ENCODE data around the gene CITED2.
"Not testable (repeated sequence)": the region's sequence is repeated elsewhere in the genome, so short reads cannot be mapped to it uniquely, and the experiment has no call there.

CITED2 gene, protein sequence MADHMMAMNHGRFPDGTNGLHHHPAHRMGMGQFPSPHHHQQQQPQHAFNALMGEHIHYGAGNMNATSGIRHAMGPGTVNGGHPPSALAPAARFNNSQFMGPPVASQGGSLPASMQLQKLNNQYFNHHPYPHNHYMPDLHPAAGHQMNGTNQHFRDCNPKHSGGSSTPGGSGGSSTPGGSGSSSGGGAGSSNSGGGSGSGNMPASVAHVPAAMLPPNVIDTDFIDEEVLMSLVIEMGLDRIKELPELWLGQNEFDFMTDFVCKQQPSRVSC

GRCh38 chr6:139374357-139375225 is at the start of gene CITED2:
Gene CITED2 (minus strand): TSS chr6:139374648. CDS start chr6:139373944, 704 bp downstream.
- peak; percentile 19 to 95 (median 84) for DNase-seq

GRCh38 chr6:139423037-139423703 is 48.7 kb upstream of the CITED2 start:
- no peak for DNase-seq

DNA sequence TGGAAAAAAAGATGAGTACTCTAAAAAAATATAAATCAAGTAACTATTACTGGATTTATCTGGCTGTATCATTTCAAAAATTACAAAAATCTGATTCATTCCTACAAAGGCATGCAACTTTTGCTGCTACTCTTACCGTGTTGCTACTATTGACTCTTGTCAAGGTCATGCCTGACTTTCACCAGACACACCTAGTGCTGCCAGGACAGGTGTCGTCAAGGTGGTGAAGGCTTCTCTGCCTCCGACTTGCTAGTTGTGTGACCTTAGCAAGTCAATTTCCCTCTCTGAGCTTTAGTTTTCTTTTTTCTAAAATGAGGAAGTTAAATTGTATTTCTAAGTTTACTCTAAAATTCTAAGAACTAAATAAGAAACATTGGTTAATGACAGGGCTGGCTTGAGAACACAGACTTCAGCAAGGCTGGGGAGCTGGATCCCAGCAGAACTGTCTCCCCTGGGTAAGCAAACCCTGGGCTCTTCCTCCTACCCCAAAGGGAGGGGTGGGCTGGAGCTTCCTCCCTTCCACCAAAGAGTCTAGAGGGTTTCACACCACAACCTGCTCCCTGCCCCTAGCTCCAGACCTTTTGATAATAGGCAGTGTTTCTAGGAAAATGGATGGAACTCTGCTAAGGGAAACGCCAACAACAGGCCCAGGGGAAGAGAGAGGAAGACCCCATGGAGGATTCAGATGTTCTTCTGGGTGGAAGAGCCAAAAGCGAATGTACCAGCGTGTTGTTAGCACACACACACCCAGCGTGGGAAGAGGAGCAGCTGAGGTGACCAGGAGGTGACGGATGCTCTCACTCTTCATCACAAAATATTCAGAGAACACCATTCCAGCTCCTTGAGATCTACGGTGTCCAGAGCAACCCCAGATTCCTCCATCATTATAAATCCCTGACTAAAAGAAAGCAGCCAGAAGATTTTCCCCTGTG is 47.9 kb upstream of the CITED2 start:
- no peak for DNase-seq

- DNase-seq: no peak
Observed at GRCh38 chr6:139418481-139419132, 44.2 kb upstream of the CITED2 start.

GRCh38 chr6:139416146-139416545 is 41.7 kb upstream of the CITED2 start:
- DNase-seq: no peak

- DNase-seq: no peak
Observed at GRCh38 chr6:139415365-139415764, 40.9 kb upstream of the CITED2 start.

- not testable (repeated sequence) for DNase-seq
Observed at GRCh38 chr6:139412103-139412502, 37.7 kb upstream of the CITED2 start.

DNA sequence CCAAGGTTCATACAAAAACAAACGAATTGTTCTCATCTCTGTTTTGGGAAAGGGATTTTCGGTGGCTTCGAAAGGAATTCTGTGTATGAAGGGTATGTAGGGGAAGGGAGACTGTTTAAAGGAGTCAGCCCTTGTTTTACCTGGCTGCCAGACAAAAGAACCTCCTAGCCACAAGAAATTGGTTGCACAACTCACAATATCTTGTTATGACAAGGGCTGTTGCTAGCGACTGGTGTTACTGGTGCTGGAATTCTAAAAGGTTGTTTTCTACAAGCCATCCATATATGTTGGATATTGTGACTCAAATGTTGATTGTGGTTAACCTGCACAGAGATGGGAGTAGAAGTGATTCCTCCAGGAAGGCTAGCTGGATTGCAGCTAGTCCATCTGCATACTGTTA is 34.6 kb upstream of the CITED2 start:
- DNase-seq: no peak

DNA sequence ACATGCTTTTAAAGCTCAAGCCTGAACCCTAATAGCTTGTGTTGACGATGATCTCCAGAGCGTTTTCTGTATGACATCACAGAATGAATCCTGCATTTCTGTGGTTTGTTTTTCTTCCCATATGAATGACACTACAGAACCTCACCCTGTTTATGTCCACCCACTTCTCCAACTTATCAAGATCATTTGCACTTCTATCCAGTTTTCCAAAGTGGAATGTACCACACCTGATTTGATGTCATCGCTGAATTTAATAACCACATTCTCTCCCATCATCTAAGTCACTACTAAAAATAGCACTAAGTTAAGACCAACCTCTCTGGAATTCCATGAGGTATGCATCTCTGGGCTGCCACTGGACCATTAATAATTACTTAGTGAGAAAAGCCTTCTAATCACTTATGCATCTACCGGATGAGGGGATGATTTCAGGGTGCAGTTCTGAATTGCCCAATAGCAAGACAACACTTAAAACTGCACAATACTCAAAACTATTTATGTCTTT is 33.3 kb upstream of the CITED2 start:
- no peak for DNase-seq

- no peak for DNase-seq
Observed at GRCh38 chr6:139406577-139407343, 32.3 kb upstream of the CITED2 start.

DNA sequence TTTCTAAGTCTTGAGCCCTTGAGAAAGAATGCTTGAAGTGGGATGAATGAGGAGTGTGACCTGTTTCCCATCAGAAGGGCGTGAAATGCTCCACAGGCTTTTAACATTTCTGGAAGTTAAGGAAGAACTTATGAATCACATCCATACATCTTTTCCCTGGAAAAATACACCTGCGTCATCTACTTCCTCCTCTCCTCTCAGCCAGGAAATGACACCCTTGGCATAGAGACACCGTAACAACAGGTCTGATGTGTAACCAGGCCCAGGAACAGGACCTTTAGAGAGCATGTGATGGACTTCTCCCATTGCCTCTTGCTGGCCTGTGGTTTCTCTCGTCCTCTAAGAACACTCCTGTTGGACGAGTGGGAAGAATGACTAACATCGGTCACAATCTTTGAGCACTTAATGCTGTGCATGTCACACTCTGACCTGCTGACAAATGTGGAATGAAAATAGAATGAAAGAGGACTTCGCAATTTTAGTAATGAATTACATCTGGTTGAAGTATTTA is 28.5 kb upstream of the CITED2 start:
- DNase-seq: no peak

DNA sequence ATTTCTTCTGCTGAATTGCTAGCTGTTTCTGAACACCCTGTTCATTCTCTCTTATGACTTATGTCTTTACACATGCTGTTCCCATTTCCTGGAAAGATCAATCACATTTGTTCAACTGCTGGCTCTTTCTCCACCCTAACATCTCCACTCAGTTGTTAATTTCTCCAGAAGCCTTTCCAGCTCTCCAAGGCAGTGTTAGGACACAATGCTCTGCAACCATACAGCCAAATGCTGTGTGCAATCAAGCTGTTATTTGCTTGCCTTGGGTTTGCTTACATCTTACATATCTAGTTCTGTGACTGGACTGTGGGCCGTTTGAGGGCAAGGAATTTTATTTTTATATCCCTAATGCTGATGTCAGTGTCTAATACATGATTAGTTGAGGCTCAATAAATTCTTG is 24.2 kb upstream of the CITED2 start:
- DNase-seq: no peak

GRCh38 chr6:139395891-139396301 is 21.4 kb upstream of the CITED2 start:
- DNase-seq: no peak

DNA sequence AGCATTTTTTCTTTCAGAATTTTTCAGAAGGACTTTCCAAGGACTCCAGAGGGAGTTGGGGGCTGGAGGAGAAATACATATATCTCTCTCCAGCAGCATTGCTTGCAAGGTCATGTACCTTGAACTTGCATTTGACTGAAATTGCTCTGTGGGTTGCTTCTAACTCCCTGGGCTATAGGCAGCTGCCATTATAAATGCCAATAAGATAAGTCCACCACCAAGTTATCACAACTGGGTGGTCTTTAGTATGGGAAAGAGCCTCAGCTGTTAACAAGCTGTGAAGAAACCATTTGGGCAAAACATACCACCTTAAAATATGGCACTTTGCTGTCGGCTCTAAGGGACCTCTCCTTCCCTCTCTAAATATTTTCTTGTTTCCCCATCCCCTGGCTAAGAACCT is 20.9 kb upstream of the CITED2 start:
- no peak for DNase-seq

- no peak for DNase-seq
Observed at GRCh38 chr6:139394027-139394649, 19.7 kb upstream of the CITED2 start.

DNA sequence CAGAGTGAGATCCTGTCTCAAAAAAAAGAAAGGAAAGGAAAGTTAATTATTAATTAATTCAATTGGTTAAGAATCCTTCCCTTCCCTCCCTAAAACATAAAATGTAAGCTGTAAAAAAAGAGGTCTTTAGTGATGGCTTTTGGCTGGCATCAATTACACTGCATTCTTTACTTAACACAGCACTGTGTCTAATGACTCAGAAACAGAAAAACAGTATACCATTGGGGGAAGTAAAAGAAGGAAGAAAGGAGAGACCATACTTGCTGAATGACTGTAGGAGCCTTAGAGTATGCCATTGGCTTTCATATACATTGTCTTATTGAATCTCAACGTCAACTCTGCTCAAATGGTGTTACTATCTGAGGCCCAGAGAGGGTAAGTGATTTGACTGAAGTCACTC is 18.3 kb upstream of the CITED2 start:
- no peak for DNase-seq

GRCh38 chr6:139391709-139392108 is 17.3 kb upstream of the CITED2 start:
- no peak for DNase-seq

GRCh38 chr6:139390447-139390846 is 16.0 kb upstream of the CITED2 start:
- no peak for DNase-seq

DNA sequence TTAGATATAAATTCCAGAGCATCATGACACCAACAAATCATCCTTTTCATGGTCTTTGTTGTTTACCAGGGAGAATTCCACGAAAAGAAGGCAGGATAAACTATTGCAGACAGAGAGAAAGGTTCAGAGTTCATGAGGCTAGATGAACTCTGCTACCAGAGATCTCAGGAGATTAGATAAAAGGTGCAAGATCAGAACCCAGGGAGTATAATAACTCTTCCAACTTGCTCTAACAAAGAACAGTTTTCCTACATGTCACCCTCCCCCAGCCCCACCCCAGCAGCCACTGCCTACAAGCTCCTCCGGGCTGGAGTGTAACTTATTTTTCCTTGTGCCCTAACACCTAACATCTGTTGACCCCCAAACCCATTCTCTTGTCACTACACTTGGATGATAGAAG is 13.9 kb upstream of the CITED2 start:
- no peak for DNase-seq
